Activated CD4-positive, alpha-beta memory T cell treated with anti-CD3 and anti-CD28 coated beads for 36 hours (primary cell): ENCODE data around the gene CAMK2G. TPM values are rescaled to one million over a fixed set of nuclear protein-coding genes. Genes with fewer than 3 reads are reported as not detected.
A peak's percentile ranks its signal among the peaks of the same experiment; 100 is the strongest.
"Not testable (repeated sequence)": the region's sequence is repeated elsewhere in the genome, so short reads cannot be mapped to it uniquely, and the experiment has no call there.

Source experiments
- CTCF ChIA-PET: fragments of 350-600 bp; sonication (Branson Sonifier 250); formaldehyde crosslinking; loops from one replicate; lab custom pipeline; 2021; ENCODE audit warnings: antibody characterized with exemption, inconsistent platforms; lab: Charles Lee
- POLR2A ChIA-PET: fragments of 350-600 bp; sonication (Branson Sonifier 250); formaldehyde crosslinking; loops from one replicate; lab custom pipeline; 2021; ENCODE audit warnings: antibody characterized with exemption; lab: Charles Lee
- DNase-seq: peaks from one replicate; pipeline ENCODE4 v3.0.0-alpha.2; 2020
- H3K27ac Mint-ChIP-seq: one replicate; pipeline ENCODE4 v1.8.0; 2021; ENCODE audit warnings: mixed read lengths
- H3K27me3 Mint-ChIP-seq: one replicate; pipeline ENCODE4 v1.8.0; 2021; ENCODE audit warnings: mixed read lengths
- H3K36me3 Mint-ChIP-seq: one replicate; pipeline ENCODE4 v1.8.0; 2021; ENCODE audit warnings: mixed read lengths
- H3K4me1 Mint-ChIP-seq: one replicate; pipeline ENCODE4 v1.8.0; 2021; ENCODE audit warnings: low read depth, mixed read lengths
- H3K4me3 Mint-ChIP-seq: one replicate; pipeline ENCODE4 v1.8.0; 2021; ENCODE audit warnings: mild to moderate bottlenecking, mixed read lengths
- H3K9me3 Mint-ChIP-seq: one replicate; pipeline ENCODE4 v1.8.0; 2021; ENCODE audit warnings: mixed read lengths
- intact Hi-C: fragments of 100-400 bp; cut with micrococcal nuclease; formaldehyde crosslinking; loops from one replicate; pipeline ENCODE4 v1.15.1; 2023
- total RNA-seq, 2 experiments: library from RNA; stranded (reverse); gene quantifications; one replicate each; pipeline ENCODE4 v1.2.3, GENCODE V29; 2021

The CAMK2G gene
- total RNA-seq, 2 experiments from 2014 or later = 20.8 to 21.5 TPM

GRCh38 chr10:73889416-73889815 is 15.1 kb upstream of the CAMK2G start:
- intact Hi-C loops = loop anchor here (5.0 kb wide), 1 partner anchor 68 kb away; no protein-coding TSS in a partner anchor
- H3K27ac Mint-ChIP-seq, H3K4me3 Mint-ChIP-seq, DNase-seq, H3K4me1 Mint-ChIP-seq, H3K9me3 Mint-ChIP-seq, POLR2A ChIA-PET, H3K27me3 Mint-ChIP-seq, H3K36me3 Mint-ChIP-seq: not testable (repeated sequence)
- CTCF ChIA-PET = interaction anchor here (0.7 to 10.5 kb wide), 10 partner anchors 9 to 215 kb away, joined by 3 to 383 read pairs (median 16); partner anchors contain the start of gene PLAU

DNA sequence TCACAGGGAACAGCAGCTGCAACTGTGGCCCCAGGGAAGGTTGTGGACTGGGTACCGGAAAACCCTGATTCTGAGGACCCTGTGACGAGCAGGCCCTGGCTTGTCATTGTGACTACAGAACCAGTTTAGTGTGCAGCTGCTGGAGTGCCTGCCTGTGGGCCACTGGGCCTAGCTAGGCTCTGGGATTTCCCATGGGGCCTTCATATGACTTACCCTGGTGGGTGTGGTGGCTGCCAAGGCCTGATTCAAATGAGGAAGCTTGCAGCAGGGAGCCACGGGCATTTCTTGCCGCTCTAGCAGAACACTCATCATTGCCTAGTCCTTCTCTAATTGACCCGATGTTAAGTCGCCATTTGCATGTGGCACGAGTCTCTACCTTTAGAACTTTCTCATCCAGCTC is 14.7 kb upstream of the CAMK2G start:
- intact Hi-C loops = loop anchor here (5.0 kb wide), 1 partner anchor 68 kb away; no protein-coding TSS in a partner anchor
- H3K4me1 Mint-ChIP-seq = peaks cover 3% of the 10 kb centered on the region
- peak; percentile 68 for DNase-seq
- no peak overlapping the region for H3K4me3 Mint-ChIP-seq
- H3K27ac Mint-ChIP-seq = no peak overlapping the region
- no peaks in the 10 kb centered on the region for H3K9me3 Mint-ChIP-seq
- ChIA-PET POLR2A (no interaction called here), CTCF (interaction anchor here (0.8 to 10.5 kb wide), 11 partner anchors 9 to 215 kb away, joined by 3 to 383 read pairs (median 28); partner anchors contain the start of gene PLAU)
- H3K36me3 Mint-ChIP-seq = no peaks in the 10 kb centered on the region
- no peaks in the 10 kb centered on the region for H3K27me3 Mint-ChIP-seq

GRCh38 chr10:73888514-73888913 is 14.2 kb upstream of the CAMK2G start:
- no peaks in the 10 kb centered on the region for H3K36me3 Mint-ChIP-seq
- H3K27me3 Mint-ChIP-seq = no peaks in the 10 kb centered on the region
- ChIA-PET CTCF (interaction anchor here (0.8 to 10.5 kb wide), 11 partner anchors 8 to 216 kb away, joined by 3 to 383 read pairs (median 28); partner anchors contain the start of gene PLAU), POLR2A (interaction anchor here (1.5 kb wide), 1 partner anchor 52 kb away, joined by 5 read pairs; no protein-coding TSS in a partner anchor)
- intact Hi-C loops = loop anchor here (5.0 kb wide), 1 partner anchor 69 kb away; no protein-coding TSS in a partner anchor
- peaks cover 2% of the 10 kb centered on the region for H3K4me1 Mint-ChIP-seq
- no peak for DNase-seq
- no peak overlapping the region for H3K4me3 Mint-ChIP-seq
- no peak overlapping the region for H3K27ac Mint-ChIP-seq
- no peaks in the 10 kb centered on the region for H3K9me3 Mint-ChIP-seq

GRCh38 chr10:73887294-73888039 is 13.1 kb upstream of the CAMK2G start:
- ChIA-PET POLR2A (interaction anchor here (1.5 kb wide), 1 partner anchor 53 kb away, joined by 5 read pairs; no protein-coding TSS in a partner anchor), CTCF (interaction anchor here (0.6 to 10.5 kb wide), 16 partner anchors 7 to 221 kb away, joined by 3 to 383 read pairs (median 11); partner anchors contain the start of gene PLAU)
- no peaks in the 10 kb centered on the region for H3K9me3 Mint-ChIP-seq

GRCh38 chr10:73886661-73887293 is 12.4 kb upstream of the CAMK2G start:
- intact Hi-C loops = loop anchor here (1.0 to 5.0 kb wide), 5 partner anchors 22 to 195 kb away; no protein-coding TSS in a partner anchor
- ChIA-PET POLR2A (interaction anchor here (1.0 to 1.3 kb wide), 2 partner anchors 54 to 193 kb away, joined by 3 to 5 read pairs; no protein-coding TSS in a partner anchor), CTCF (interaction anchor here (0.6 to 13.8 kb wide), 59 partner anchors 8 to 347 kb away, joined by 3 to 486 read pairs (median 5); partner anchors contain the start of genes ADK, AP3M1 and PLAU)
- Mint-ChIP-seq H3K9me3 (no peaks in the 10 kb centered on the region), H3K4me1 (peaks cover 2% of the 10 kb centered on the region), H3K27ac (no peak overlapping the region), H3K4me3 (no peak overlapping the region), H3K36me3 (no peaks in the 10 kb centered on the region), H3K27me3 (no peaks in the 10 kb centered on the region)
- no peak for DNase-seq

More at GRCh38 chr10:73887294-73888039, 13.1 kb upstream of the CAMK2G start:
- Mint-ChIP-seq H3K4me3 (no peak overlapping the region), H3K4me1 (peaks cover 2% of the 10 kb centered on the region), H3K36me3 (no peaks in the 10 kb centered on the region), H3K27ac (no peak overlapping the region), H3K27me3 (no peaks in the 10 kb centered on the region)
- intact Hi-C loops = loop anchor here (2.0 to 5.0 kb wide), 3 partner anchors 21 to 70 kb away; no protein-coding TSS in a partner anchor
- DNase-seq = no peak

DNA sequence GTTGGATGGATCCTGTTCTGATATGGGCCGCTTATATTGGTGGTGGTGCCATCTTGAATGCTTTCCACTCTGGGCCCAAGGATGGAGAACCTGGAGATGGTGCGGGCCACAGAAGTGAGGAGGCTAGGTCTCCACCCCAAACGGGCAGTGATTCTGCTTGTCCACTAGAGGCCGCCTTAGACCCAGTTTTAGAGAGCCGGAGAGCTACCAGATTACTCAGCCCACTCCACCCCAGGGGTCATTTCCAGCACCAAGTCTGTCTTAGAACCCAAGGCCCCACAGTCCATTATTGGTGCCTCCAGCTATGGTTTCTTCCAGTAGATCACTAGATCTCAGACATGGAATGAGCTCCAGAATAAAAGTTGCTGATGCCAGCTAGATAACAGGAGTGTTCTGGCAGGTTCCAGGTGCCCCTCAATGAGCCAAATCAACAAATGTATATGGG is 11.8 kb upstream of the CAMK2G start:
- DNase-seq = peak; percentile 78
- Mint-ChIP-seq H3K27me3 (no peaks in the 10 kb centered on the region), H3K4me3 (no peak overlapping the region), H3K36me3 (no peaks in the 10 kb centered on the region), H3K9me3 (no peaks in the 10 kb centered on the region), H3K4me1 (peaks cover 2% of the 10 kb centered on the region), H3K27ac (no peak overlapping the region)
- ChIA-PET CTCF (interaction anchor here (0.6 to 13.8 kb wide), 58 partner anchors 8 to 348 kb away, joined by 3 to 486 read pairs (median 5); partner anchors contain the start of genes ADK, AP3M1 and PLAU), POLR2A (interaction anchor here (1.0 to 1.3 kb wide), 2 partner anchors 55 to 194 kb away, joined by 3 to 5 read pairs; no protein-coding TSS in a partner anchor)
- intact Hi-C loops = loop anchor here (1.0 to 5.0 kb wide), 5 partner anchors 23 to 195 kb away; no protein-coding TSS in a partner anchor

DNA sequence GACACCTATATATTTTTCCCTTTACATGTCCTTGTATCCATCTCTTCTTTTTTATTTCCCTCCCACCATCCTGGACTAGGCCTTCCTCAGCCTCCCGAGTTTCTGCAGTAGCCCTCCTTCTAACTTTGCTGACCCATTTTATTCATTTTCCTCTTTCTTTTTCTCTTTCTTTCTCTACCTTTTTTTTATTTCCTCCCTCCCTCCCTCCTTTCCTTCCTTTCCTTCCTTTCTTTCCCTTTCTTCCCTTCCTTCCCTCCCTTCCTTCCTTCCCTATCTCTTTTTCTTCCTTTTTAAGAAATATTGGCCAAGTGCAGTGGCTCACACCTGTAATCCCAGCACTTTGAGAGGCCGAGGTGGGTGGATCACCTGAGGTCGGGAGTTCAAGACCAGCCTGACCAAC is 9.7 kb upstream of the CAMK2G start:
- Mint-ChIP-seq H3K4me1 (peaks cover 12% of the 10 kb centered on the region), H3K4me3 (no peak overlapping the region), H3K36me3 (no peaks in the 10 kb centered on the region), H3K27me3 (no peaks in the 10 kb centered on the region), H3K27ac (no peak overlapping the region), H3K9me3 (no peaks in the 10 kb centered on the region)
- ChIA-PET POLR2A (no interaction called here), CTCF (interaction anchor here (0.8 to 13.8 kb wide), 4 partner anchors 23 to 59 kb away, joined by 3 to 486 read pairs (median 76); no protein-coding TSS in a partner anchor)
- intact Hi-C loops = no loop called here
- DNase-seq = no peak

DNA sequence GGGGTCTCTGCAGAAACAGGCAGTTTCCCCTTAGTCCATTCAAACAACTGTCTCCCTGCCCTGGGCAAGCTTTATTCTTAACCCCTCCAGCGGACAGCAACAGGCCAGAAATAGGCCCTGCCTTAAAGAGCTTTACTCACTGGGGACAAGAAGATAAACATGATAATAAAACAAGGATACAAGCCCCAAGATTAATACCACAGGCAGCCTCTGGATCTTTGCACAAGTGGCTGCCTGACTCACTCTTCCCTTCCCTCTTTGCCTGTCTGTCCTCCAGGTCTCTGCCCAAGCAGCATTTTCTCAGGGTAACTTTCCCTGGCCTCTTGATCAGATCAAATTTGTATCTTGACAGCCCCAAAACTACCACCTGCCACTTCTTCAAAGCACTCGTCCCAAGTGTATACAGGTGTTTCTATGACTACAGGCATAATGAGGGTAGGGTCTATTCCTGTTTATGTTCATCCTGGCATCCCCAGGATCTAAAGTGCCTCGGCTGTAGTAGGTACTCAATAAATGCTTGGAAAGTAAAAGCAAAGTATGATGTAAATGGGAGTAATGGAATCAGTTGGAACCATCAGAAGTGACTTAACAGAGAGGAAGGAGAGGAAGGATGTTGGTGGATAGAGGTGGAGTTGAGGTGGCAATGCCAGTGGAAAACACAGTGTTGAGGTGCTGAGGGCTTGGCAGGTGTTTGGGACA is 7.0 kb upstream of the CAMK2G start:
- CTCF ChIA-PET = interaction anchor here (0.7 to 13.8 kb wide), 8 partner anchors 8 to 100 kb away, joined by 3 to 486 read pairs (median 44); partner anchors contain the start of gene CHCHD1
- Mint-ChIP-seq H3K9me3 (no peaks in the 10 kb centered on the region), H3K4me1 (peaks cover 18% of the 10 kb centered on the region), H3K4me3 (no peak overlapping the region), H3K27me3 (no peaks in the 10 kb centered on the region), H3K27ac (no peak overlapping the region), H3K36me3 (no peaks in the 10 kb centered on the region)
- intact Hi-C loops = no loop called here
- DNase-seq = no peak
- POLR2A ChIA-PET = no interaction called here

- Mint-ChIP-seq H3K4me3 (peak overlapping the region; percentile 6), H3K9me3 (no peaks in the 10 kb centered on the region), H3K27ac (no peak overlapping the region), H3K4me1 (peaks cover 27% of the 10 kb centered on the region), H3K27me3 (no peaks in the 10 kb centered on the region), H3K36me3 (no peaks in the 10 kb centered on the region)
- intact Hi-C loops = loop anchor here (1.0 to 5.0 kb wide), 3 partner anchors 22 to 97 kb away; partner anchors contain the start of gene CHCHD1
- ChIA-PET CTCF (interaction anchor here (0.6 to 13.8 kb wide), 61 partner anchors 9 to 1356 kb away, joined by 3 to 486 read pairs (median 5); partner anchors contain the start of genes ADK, AP3M1, CHCHD1 and COMTD1), POLR2A (interaction anchor here (0.6 to 1.5 kb wide), 7 partner anchors 28 to 1059 kb away, joined by 3 to 4 read pairs (median 4); no protein-coding TSS in a partner anchor)
- peak; percentile 97 for DNase-seq
These were observed 5.2 kb upstream of the CAMK2G start for GRCh38 chr10:73879296-73880173.

- Mint-ChIP-seq H3K27me3 (no peaks in the 10 kb centered on the region), H3K36me3 (no peaks in the 10 kb centered on the region), H3K9me3 (no peaks in the 10 kb centered on the region), H3K27ac (no peak overlapping the region), H3K4me3 (no peak overlapping the region), H3K4me1 (peaks cover 28% of the 10 kb centered on the region)
- DNase-seq = no peak
- ChIA-PET CTCF (interaction anchor here (1.2 to 13.8 kb wide), 5 partner anchors 30 to 1357 kb away, joined by 4 to 486 read pairs (median 22); partner anchors contain the start of gene COMTD1), POLR2A (interaction anchor here (1.2 kb wide), 1 partner anchor 113 kb away, joined by 4 read pairs; no protein-coding TSS in a partner anchor)
- intact Hi-C loops = loop anchor here (5.0 kb wide), 1 partner anchor 96 kb away; the partner anchor contains the start of gene CHCHD1
These were observed 4.0 kb upstream of the CAMK2G start for GRCh38 chr10:73878365-73878764.
